ENCODE data around the gene PTGER3. TPM values are rescaled to one million over a fixed set of nuclear protein-coding genes. Genes with fewer than 3 reads are reported as not detected.
A peak's percentile ranks its signal among the peaks of the same experiment; 100 is the strongest.

Gene PTGER3
- total RNA-seq, result 1.9 TPM

GRCh38 chr1:71047635-71048607 lies at the start of gene PTGER3:
Gene PTGER3, minus strand, starts transcription at chr1:71047816. Its CDS starts 239 bp downstream, at chr1:71047577.
- peak in 2 of 3 donors; percentile 50 to 58 for DNase-seq (ENCODE audit: low read depth in 2 of 3, low spot score in 2 of 3)

DNA sequence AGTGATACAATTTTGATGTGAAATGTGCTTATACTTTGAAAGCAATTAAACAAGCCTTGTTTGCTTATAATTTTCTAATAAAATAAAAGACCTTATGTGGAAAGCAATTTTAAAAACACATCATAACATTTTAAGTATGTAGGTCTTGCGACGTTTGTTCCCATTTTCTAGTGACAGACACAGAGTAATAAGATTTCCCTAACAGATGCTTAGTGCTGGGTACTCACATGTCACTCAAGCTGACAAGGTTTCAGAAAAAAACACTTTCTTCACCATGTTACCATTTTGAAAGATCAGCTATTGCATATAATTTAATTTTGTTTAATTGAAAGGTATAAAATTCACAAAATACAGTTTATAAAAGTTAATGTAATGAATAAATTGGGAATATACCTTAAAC lies 47.3 kb upstream of the PTGER3 start:
- no peak for DNase-seq (ENCODE audit: low read depth in 2 of 3, low spot score in 2 of 3)

- DNase-seq (ENCODE audit: low read depth in 2 of 3, low spot score in 2 of 3), result peak in 2 of 3 donors; percentile 5 to 48
Measured at GRCh38 chr1:71093938-71094337, 46.3 kb upstream of the PTGER3 start.

DNA sequence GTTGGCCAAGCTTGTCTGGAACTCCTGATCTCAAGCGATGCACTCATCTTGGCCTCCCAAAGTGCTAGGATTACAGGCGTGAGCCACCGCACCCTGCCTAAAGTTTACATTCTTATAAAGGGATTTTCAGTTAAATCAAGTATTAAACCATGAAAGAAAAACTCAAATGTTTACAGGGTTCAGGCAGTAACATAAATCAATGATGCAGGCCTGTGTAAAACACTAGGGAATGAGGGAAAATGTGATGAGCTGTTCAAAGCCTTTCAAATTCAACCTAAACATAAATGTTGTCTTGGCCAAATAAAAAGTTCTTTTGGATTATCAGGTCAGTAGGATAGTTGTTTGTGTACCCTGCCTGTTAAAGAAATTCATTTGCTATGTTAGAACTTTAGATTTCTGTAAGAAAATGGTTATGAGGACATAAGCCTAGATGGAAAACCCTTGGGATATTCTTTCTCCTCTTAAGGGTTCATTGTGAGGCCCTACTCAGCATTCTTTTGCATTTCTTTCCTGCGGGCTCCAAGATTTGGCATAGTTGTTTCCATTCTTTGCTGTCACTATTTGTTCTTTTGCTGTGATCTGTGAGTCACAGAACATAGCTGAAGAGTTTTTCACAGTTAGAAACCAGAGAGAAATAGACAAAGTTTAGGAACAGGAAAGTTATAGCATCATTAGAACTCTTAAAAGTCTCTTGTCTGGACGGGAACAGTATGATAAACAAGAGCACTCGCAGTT lies 42.1 kb upstream of the PTGER3 start:
- DNase-seq (ENCODE audit: low read depth in 2 of 3, low spot score in 2 of 3), result no peak

GRCh38 chr1:71088645-71089287 lies 41.1 kb upstream of the PTGER3 start:
- DNase-seq (ENCODE audit: low read depth in 2 of 3, low spot score in 2 of 3), result no peak

GRCh38 chr1:71087713-71088112 lies 40.1 kb upstream of the PTGER3 start:
- no peak for DNase-seq (ENCODE audit: low read depth in 2 of 3, low spot score in 2 of 3)

- no peak for DNase-seq (ENCODE audit: low read depth in 2 of 3, low spot score in 2 of 3)
Measured at GRCh38 chr1:71087060-71087459, 39.4 kb upstream of the PTGER3 start.

DNA sequence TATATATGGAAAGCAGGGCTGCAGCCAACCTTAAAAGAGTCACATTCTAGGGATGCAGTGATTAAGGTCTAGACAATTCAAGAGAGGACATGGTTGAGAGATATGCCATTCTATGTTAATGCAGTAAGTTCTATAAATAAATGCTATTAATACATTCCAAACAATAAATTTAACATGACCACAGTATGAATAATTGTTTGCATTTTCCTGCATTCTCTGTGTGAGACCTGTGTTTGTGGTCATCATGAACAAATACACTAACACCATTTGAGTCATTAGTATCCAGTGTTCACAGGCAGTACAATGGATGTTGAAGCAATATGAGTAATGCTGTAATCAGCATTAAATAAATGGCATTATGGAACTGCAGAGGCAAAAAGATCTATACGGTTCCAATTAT lies 38.7 kb upstream of the PTGER3 start:
- no peak for DNase-seq (ENCODE audit: low read depth in 2 of 3, low spot score in 2 of 3)

DNA sequence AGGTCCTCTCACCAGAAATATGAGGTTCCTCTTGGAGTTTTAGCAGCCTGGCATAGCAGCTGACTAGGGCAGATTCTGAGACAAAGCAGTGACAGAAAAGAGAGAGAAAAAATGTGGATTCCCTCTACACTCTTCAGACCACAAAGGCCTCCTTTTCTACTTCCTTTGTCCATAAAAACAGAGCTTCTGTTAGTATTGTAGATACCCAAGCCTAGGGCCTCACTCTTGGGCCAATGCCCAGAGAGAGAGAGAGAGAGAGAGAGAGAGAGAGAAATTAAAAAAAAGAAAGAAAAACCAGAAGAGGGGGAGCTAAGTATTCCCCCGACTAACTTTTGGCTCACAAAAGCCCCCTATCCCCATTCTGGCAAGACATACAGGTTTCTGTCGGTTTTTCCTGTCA lies 35.7 kb upstream of the PTGER3 start:
- DNase-seq (ENCODE audit: low read depth in 2 of 3, low spot score in 2 of 3), result no peak

DNA sequence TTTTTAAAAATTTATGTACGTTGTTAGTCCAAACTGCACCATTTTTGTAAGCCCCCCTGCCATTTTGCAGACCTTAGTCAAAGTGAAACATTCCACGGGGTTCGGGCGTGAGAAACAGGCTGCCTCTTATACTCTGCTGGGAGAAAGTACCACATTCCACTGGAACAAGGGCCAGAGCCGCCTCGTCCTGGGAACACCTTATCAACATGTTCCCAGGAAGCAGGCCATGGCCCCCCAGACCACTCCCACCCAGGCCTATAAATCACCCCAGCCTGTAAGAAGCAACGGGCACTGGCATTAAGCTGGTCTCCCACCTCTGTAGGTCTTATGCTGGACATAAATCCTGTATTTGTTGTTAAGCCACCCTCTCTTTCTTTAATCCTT lies 34.1 kb upstream of the PTGER3 start:
- DNase-seq (ENCODE audit: low read depth in 2 of 3, low spot score in 2 of 3), result peak in 1 of 3 donors; percentile 2

DNA sequence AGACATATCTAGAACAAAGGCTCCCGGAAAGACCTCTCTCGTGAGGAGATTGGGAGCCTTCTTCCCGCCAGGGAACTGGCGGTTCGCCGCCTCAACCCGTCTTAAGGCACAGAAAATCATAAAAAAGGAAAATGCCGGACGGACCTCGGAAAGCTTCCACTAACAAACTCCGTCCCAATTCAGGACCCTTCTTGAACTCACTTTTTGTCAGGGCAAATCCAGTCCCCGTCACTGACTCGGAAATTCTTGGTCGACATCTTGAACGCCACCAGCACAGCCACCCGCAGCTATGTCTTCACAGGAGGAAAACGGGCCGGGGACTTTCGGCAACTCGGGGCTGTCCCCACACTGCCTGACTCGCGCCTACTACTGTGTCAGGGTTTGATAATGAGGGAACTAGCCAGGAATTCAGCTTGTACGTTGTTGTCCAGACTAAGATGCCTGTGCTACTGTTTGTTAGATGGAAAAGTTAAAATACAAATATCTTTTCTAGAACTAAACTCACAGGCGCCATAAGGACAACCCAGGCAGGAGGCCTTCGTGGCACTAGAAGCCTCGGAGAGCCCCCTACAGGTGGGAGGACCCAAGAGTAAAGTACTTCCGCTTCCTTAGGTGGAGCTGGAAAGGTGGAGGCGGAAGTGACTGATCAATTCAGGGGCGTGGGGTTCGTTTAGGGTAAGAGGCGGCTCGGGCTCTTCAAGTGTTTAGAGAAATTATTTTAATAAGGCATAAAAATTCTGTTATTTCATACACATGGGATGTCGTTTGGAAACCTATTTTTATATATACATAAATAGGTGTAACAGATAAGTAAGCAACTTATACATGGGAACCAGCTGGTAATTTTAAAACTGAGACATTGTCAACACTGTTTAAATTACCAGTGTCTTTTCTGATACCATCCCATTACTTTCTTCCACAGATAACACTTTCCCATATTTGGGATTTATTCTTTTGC lies 33.4 kb upstream of the PTGER3 start, which contains the start of gene ZRANB2:
ZRANB2 (minus strand) TSS at position 297 of the 958 bp plus-strand sequence; CDS start at position 257, 40 bp downstream.
- peak; percentile 86 to 99 (median 95) for DNase-seq (ENCODE audit: low read depth in 2 of 3, low spot score in 2 of 3)

- peak in 2 of 3 donors; percentile 5 to 36 for DNase-seq (ENCODE audit: low read depth in 2 of 3, low spot score in 2 of 3)
Measured at GRCh38 chr1:71080230-71080738, 32.7 kb upstream of the PTGER3 start.

- no peak for DNase-seq (ENCODE audit: low read depth in 2 of 3, low spot score in 2 of 3)
Measured at GRCh38 chr1:71074681-71075080, 27.1 kb upstream of the PTGER3 start.

GRCh38 chr1:71072273-71072672 lies 24.7 kb upstream of the PTGER3 start:
- no peak for DNase-seq (ENCODE audit: low read depth in 2 of 3, low spot score in 2 of 3)

DNA sequence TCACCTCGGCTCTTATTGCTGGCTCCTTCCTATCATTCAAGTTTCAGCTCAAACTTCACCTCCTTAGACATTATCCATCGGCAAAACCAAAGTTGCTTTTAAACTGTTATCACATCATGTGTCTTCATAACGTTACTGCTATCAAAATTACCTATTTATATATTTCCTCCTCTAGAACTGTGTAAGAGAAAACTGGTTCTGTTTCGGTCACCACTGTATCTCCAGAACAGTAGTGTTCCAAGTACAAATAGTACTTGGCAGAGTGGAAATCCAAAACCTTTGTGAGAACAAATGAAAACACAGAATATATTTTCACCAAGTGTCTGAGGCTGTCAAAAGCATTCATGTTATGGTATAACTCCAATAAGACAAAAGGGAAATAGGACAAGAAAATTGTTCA lies 24.1 kb upstream of the PTGER3 start:
- no peak for DNase-seq (ENCODE audit: low read depth in 2 of 3, low spot score in 2 of 3)

DNA sequence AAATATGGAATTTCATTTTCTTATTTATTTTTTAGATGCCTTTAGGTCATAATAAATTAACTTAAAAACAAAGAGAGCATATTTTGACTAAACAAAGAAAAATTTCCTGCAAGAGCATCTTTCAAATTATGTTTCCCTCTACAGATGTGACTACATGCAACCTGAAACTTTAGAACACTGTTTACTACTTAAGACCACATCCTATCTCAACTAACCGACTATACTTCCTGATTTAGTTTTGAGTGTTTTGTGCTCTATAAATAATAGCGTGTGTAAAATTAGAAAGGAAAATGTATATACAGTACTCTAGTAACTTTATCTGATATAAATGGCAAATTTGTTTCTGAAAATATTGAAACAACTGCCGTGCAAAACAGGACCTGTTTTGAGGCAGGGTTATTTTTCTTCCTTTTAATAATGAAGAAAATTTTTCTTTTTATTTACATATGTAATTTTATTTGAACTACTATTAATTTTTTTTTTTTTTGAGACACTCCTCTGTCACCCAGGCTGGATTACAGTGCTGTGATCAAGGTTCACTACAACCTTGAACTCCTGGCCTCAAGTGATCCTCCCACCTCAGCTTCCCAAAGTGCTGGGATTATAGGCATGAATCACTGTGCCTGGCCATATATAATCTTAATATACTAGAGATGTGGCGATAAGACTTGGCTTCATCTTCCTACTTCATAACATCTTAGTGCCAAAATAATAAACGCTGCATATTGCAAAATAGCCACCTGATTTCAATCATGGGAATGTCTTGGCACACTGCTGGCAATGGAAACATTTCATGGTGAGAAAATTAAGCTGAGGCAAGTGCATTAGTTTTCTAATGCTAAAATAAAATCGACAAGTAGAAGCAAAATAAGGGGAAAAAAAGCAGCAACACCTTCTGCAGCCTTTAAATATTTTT lies 21.0 kb upstream of the PTGER3 start:
- DNase-seq (ENCODE audit: low read depth in 2 of 3, low spot score in 2 of 3), result no peak

DNA sequence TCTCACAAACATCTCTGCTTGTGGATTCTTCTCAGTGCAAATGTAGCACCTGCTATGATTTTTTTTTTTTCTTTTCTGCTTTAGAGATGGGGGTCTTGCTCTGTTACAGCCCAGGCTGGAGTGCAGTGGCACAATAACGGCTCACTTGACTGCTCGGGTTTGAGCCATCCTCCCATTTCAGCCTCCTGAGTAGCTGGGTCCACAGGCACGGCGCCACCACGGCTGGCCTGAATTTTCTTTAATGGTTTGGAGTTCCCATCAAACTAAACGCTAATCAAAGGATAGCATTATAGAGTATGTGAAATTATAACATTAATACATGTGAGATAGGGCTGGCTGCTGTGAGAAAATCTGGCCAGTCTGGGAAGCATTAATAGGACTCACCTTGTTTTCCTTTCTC lies 7.2 kb upstream of the PTGER3 start:
- DNase-seq (ENCODE audit: low read depth in 2 of 3, low spot score in 2 of 3), result no peak

- no peak for DNase-seq (ENCODE audit: low read depth in 2 of 3, low spot score in 2 of 3)
Measured at GRCh38 chr1:71054281-71054731, 6.7 kb upstream of the PTGER3 start.

GRCh38 chr1:71053758-71054157 lies 6.1 kb upstream of the PTGER3 start:
- no peak for DNase-seq (ENCODE audit: low read depth in 2 of 3, low spot score in 2 of 3)

Data from hematopoietic multipotent progenitor cell (in vitro differentiated cells).